HepG2 (cell line): ENCODE data around the gene ACAP2. TPM values are rescaled to one million over a fixed set of nuclear protein-coding genes. Genes with fewer than 3 reads are reported as not detected.

Source experiments
- ATAC-seq: fragments of 200-7000 bp; cut with Tn5 transposase; 3 replicates; pipeline ENCODE4 v1.9.1; 2020; ENCODE audit warnings: mild to moderate bottlenecking, moderate library complexity
- BruUV-seq: library from RNA; stranded (reverse); fragments of 400-500 nt; replicated peaks from 2 replicates; lab custom pipeline; 2021; lab: Mats Ljungman, UMichigan
- CTCF ChIA-PET: fragments of 300-600 bp; formaldehyde crosslinking; extraction: SDS; loops from one replicate; lab custom pipeline; 2021; ENCODE audit warnings: low total read pairs, inconsistent platforms, low intra/inter-chr PET ratio; lab: Yijun Ruan, JAX
- POLR2A ChIA-PET: fragments of 350-600 bp; sonication (Branson Sonifier 250); formaldehyde crosslinking; loops from one replicate; lab custom pipeline; 2020; ENCODE audit warnings: antibody characterized with exemption, inconsistent platforms; lab: Yijun Ruan, JAX
- DNase-seq: peaks from one replicate; pipeline ENCODE4 v3.0.0-alpha.2; 2015; ENCODE audit warnings: low spot score
- FAIRE-seq: peaks from 3 replicates; lab custom pipeline; 2011; peaks lifted over from hg19 to GRCh38; lab: Jason Lieb, UNC
- H2AFZ ChIP-seq: one replicate; pipeline ENCODE4 v1.6.1; 2011; ENCODE audit warnings: low read length, inconsistent platforms
- H3K27ac ChIP-seq: fragments of 300-600 bp; 3 replicates; pipeline ENCODE4 v1.8.0; 2011; ENCODE audit warnings: mixed run types, mild to moderate bottlenecking, mixed read lengths, low read length, inconsistent platforms; ENCODE audit not compliant: insufficient read depth; ENCODE audit errors: extremely low read length
- H3K27me3 ChIP-seq, 2 experiments: fragments of 200-600 bp in 1 of 2; 2 replicates in 1 of 2; 3 replicates in 1 of 2; pipeline versions ENCODE4 v1.6.0 to v1.8.0; 2011; ENCODE audit warnings: low read length in 2 of 2, mild to moderate bottlenecking in 2 of 2, moderate library complexity in 2 of 2, inconsistent platforms in 1 of 2; ENCODE audit not compliant: insufficient read depth in 2 of 2, control insufficient read depth in 1 of 2
- H3K36me3 ChIP-seq, 2 experiments: fragments of 200-600 bp in 1 of 2; replicated peaks in 1 of 2; 2 replicates in 1 of 2; 3 replicates in 1 of 2; pipeline versions ENCODE4 v1.5.1 to v1.8.0; 2011; ENCODE audit warnings: low read length in 2 of 2, inconsistent platforms in 1 of 2; ENCODE audit not compliant: insufficient read depth in 2 of 2, control insufficient read depth in 1 of 2
- H3K4me1 ChIP-seq: 2 replicates; pipeline ENCODE4 v1.5.1; 2012; ENCODE audit warnings: low read length, inconsistent platforms; ENCODE audit not compliant: insufficient read depth
- H3K4me2 ChIP-seq: 2 replicates; pipeline ENCODE4 v1.6.0; 2011; ENCODE audit warnings: low read depth, low read length, inconsistent platforms
- H3K4me3 ChIP-seq, 3 experiments: fragments of 200-600 bp in 1 of 3; sonication (generic), shearing (Covaris generic) in 1 of 3; replicated peaks in 1 of 3; 2 replicates each; pipeline ENCODE4 v1.5.1; 2011 to 2016; ENCODE audit warnings: low read length in 3 of 3, inconsistent platforms in 2 of 3, low read depth in 2 of 3, mild to moderate bottlenecking in 2 of 3, control low read depth in 1 of 3, mixed read lengths in 1 of 3; ENCODE audit not compliant: insufficient read depth in 1 of 3
- H3K79me2 ChIP-seq: one replicate; pipeline ENCODE4 v1.6.1; 2011; ENCODE audit warnings: low read length, inconsistent platforms; ENCODE audit not compliant: insufficient read depth
- H3K9ac ChIP-seq: 2 replicates; pipeline ENCODE4 v1.6.0; 2011; ENCODE audit warnings: mild to moderate bottlenecking, low read depth, low read length, inconsistent platforms; ENCODE audit not compliant: insufficient read depth
- H3K9me3 ChIP-seq: 2 replicates; pipeline ENCODE4 v1.5.1; 2012; ENCODE audit warnings: mild to moderate bottlenecking, low read length
- H4K20me1 ChIP-seq: 2 replicates; pipeline ENCODE4 v1.6.0; 2011; ENCODE audit warnings: inconsistent platforms, mild to moderate bottlenecking, low read length, moderate library complexity; ENCODE audit not compliant: insufficient read depth
- ADNP ChIP-seq: sonication (generic); formaldehyde crosslinking; IDR thresholded peaks from 2 replicates; pipeline ENCODE4 v1.4.0; 2020; ENCODE audit warnings: missing genetic modification reagents
- ATF3 ChIP-seq: sonication (generic); formaldehyde crosslinking; IDR thresholded peaks from 2 replicates; pipeline ENCODE4 v1.4.0; 2020; ENCODE audit warnings: missing genetic modification reagents
- CREB1 ChIP-seq, 2 experiments: fragments of 450-650 bp in 1 of 2; IDR thresholded peaks; 2 replicates each; pipeline ENCODE4 v1.6.1; 2016 to 2017; ENCODE audit warnings: control low read depth in 1 of 2, mild to moderate bottlenecking in 1 of 2, missing compliant biosample characterization in 1 of 2, missing genetic modification characterization in 1 of 2
- HOXA7 ChIP-seq: sonication (generic); formaldehyde crosslinking; IDR thresholded peaks from 2 replicates; pipeline ENCODE4 v1.8.1; 2022; ENCODE audit warnings: mild to moderate bottlenecking, missing genetic modification reagents, moderate library complexity
- IRX3 ChIP-seq: sonication (generic); formaldehyde crosslinking; IDR thresholded peaks from 2 replicates; pipeline ENCODE4 v1.8.1; 2023; ENCODE audit warnings: mild to moderate bottlenecking, low read depth, missing genetic modification reagents, borderline replicate concordance
- SALL1 ChIP-seq: sonication (generic); formaldehyde crosslinking; IDR thresholded peaks from 2 replicates; pipeline ENCODE4 v1.8.0; 2022; ENCODE audit warnings: mild to moderate bottlenecking, missing genetic modification reagents
- TAF1 ChIP-seq: sonication (generic); formaldehyde crosslinking; IDR thresholded peaks from 2 replicates; pipeline ENCODE4 v1.4.0; 2020; ENCODE audit warnings: missing genetic modification reagents
- ZBTB10 ChIP-seq: sonication (generic); formaldehyde crosslinking; IDR thresholded peaks from 2 replicates; pipeline ENCODE4 v1.4.0; 2020; ENCODE audit warnings: missing genetic modification reagents, borderline replicate concordance
- ZBTB14 ChIP-seq: sonication (generic); formaldehyde crosslinking; IDR thresholded peaks from 2 replicates; pipeline ENCODE4 v1.4.0; 2020; ENCODE audit warnings: missing genetic modification reagents
- ZNF205 ChIP-seq: IDR thresholded peaks from 2 replicates; pipeline ENCODE4 v1.6.1; 2018; ENCODE audit warnings: missing biosample characterization, missing genetic modification reagents
- ZNF484 ChIP-seq: sonication (generic); formaldehyde crosslinking; IDR thresholded peaks from 2 replicates; pipeline ENCODE4 v1.5.1; 2020; ENCODE audit warnings: mild to moderate bottlenecking, low read depth, missing genetic modification reagents, borderline replicate concordance
- ZNF501 ChIP-seq: sonication (generic); formaldehyde crosslinking; IDR thresholded peaks from 2 replicates; pipeline ENCODE4 v1.5.1; 2020; ENCODE audit warnings: mild to moderate bottlenecking, moderate library complexity, missing genetic modification reagents
- ZNF580 ChIP-seq: IDR thresholded peaks from 2 replicates; pipeline ENCODE4 v1.6.1; 2016; ENCODE audit warnings: low read depth, borderline replicate concordance
- ZNF619 ChIP-seq: sonication (generic); formaldehyde crosslinking; IDR thresholded peaks from 2 replicates; pipeline ENCODE4 v1.4.0; 2020; ENCODE audit warnings: mild to moderate bottlenecking, missing genetic modification reagents
- ZNF639 ChIP-seq: conservative IDR thresholded peaks from 2 replicates; pipeline ENCODE4 v1.6.1; 2018; ENCODE audit warnings: missing genetic modification reagents
- ZNF652 ChIP-seq: IDR thresholded peaks from 2 replicates; pipeline ENCODE4 v1.6.1; 2016; ENCODE audit warnings: low read depth, borderline replicate concordance
- ZNF670 ChIP-seq: sonication (generic); formaldehyde crosslinking; IDR thresholded peaks from 2 replicates; pipeline ENCODE4 v1.8.0; 2022; ENCODE audit warnings: mild to moderate bottlenecking, missing genetic modification reagents, borderline replicate concordance
- ZNF83 ChIP-seq: sonication (generic); formaldehyde crosslinking; IDR thresholded peaks from 2 replicates; pipeline ENCODE4 v1.4.0; 2020; ENCODE audit warnings: missing genetic modification reagents, mild to moderate bottlenecking, borderline replicate concordance
- ZSCAN25 ChIP-seq: sonication (generic); formaldehyde crosslinking; IDR thresholded peaks from 2 replicates; pipeline ENCODE4 v1.8.0; 2022; ENCODE audit warnings: mild to moderate bottlenecking, missing genetic modification reagents
- WGBS: methylation state at CpG from one replicate; pipeline ENCODE4 v1.1.6; 2017; ENCODE audit warnings: low lambda C conversion rate; 5-methylcytosine and 5-hydroxymethylcytosine counted together
- in situ Hi-C: cut with HindIII; loops from 2 replicates; pipeline ENCODE4 v1.10.0; 2017; ENCODE audit warnings: low pct_unique_long_range_greater_than_20kb; ENCODE audit not compliant: extremely low pct_ligation_motif_present
- intact Hi-C: fragments of 100-400 bp; cut with micrococcal nuclease; formaldehyde crosslinking; loops from one replicate; pipeline ENCODE4 v1.10.0; 2022; ENCODE audit not compliant: unreplicated experiment
- polyA plus RNA-seq, 8 experiments: library from polyadenylated mRNA; depleted of rRNA in 3 of 8; stranded (reverse) in 7 of 8; unstranded in 1 of 8; fragments of >200 nt; fragmentation: Illumina TruSeq in 4 of 8; extraction: Trizol in 4 of 8; gene quantifications; 2 replicates each; pipeline versions ENCODE4 v1.2.1 to v1.2.3, GENCODE V29; 2011 to 2016; ENCODE audit warnings: low read depth in 4 of 8, missing spikeins in 1 of 8, mixed read lengths in 1 of 8; ENCODE audit not compliant: insufficient read depth in 1 of 8
- total RNA-seq, 5 experiments: library from RNA; depleted of rRNA; stranded (reverse); fragments of >200 nt; fragmentation: Illumina TruSeq; extraction: Trizol; gene quantifications; 2 replicates each; pipeline ENCODE4 v1.2.3, GENCODE V29; 2016; ENCODE audit warnings: low read depth in 1 of 5

Gene ACAP2
- total and polyA plus RNA-seq, 2 of the 13 experiments (the other 11 are each of a cell fraction or from before 2014, with no cell fraction given), result 7.3 to 23.9 TPM

- intact Hi-C loops (loop anchor here (10.0 kb wide), 1 partner anchor 78 kb away; no protein-coding TSS in a partner anchor), in situ Hi-C loops (no loop called here)
- 42% methylated on average over 3 of the region's 3 CpGs for WGBS
- ChIA-PET CTCF (no interaction called here), POLR2A (no interaction called here)
- Histone ChIP-seq H3K4me1 (peaks cover 41% of the 10 kb centered on the region), H3K27me3 (no peaks in the 10 kb centered on the region), H3K4me2 (peak overlapping the region; percentile 50), H3K79me2 (peaks cover 6% of the 10 kb centered on the region), H4K20me1 (no peaks in the 10 kb centered on the region), H2AFZ (peak overlapping the region; percentile 92), H3K9ac (no peak overlapping the region), H3K9me3 (no peaks in the 10 kb centered on the region), H3K27ac (no peak overlapping the region), H3K4me3 (no peak overlapping the region), H3K36me3 (no peaks in the 10 kb centered on the region)
- BruUV-seq, result no TSS peak
- DNase-seq (no peak), FAIRE-seq (no peak), ATAC-seq (no peak)
- TF ChIP-seq CREB1 (IDR thresholded peaks at IDR 0.05) (no peak), CREB1 (CRISPR knock-in tag; IDR thresholded peaks at IDR 0.05) (no peak), ZSCAN25 (no peak), ZBTB10 (CRISPR knock-in tag) (no peak), ZNF652 (CRISPR knock-in tag) (no peak), ZNF670 (CRISPR knock-in tag) (no peak), SALL1 (no peak), ZNF580 (CRISPR knock-in tag) (no peak), ZNF619 (no peak), ZNF639 (CRISPR knock-in tag) (no peak), ZNF501 (CRISPR knock-in tag) (no peak), ZNF205 (no peak), ZBTB14 (CRISPR knock-in tag) (no peak), ATF3 (CRISPR knock-in tag) (no peak), IRX3 (CRISPR knock-in tag) (no peak), ZNF484 (CRISPR knock-in tag) (no peak), ZNF83 (no peak), TAF1 (CRISPR knock-in tag) (no peak), HOXA7 (CRISPR knock-in tag) (no peak), ADNP (CRISPR knock-in tag) (no peak)
Observed at GRCh38 chr3:195446359-195446758, 3.5 kb upstream of the ACAP2 start.
